K562 (cell line): ENCODE results near the gene SCG3. TPM values are rescaled to one million over a fixed set of nuclear protein-coding genes. Genes with fewer than 3 reads are reported as not detected.

Experiments used
- CBFA2T2 ChIP-seq: fragments of 450-650 bp; conservative IDR thresholded peaks from 2 replicates; pipeline ENCODE4 v1.6.1; 2017; ENCODE audit warnings: mild to moderate bottlenecking
- EGR1 ChIP-seq: fragments of 450-650 bp; conservative IDR thresholded peaks from 2 replicates; pipeline ENCODE4 v1.6.1; 2017; ENCODE audit warnings: mild to moderate bottlenecking
- ESRRB ChIP-seq: fragments of 250-450 bp; sonication (Bioruptor Pico); IDR thresholded peaks from 2 replicates; pipeline ENCODE4 v1.5.0; 2020; ENCODE audit warnings: mild to moderate bottlenecking, moderate library complexity, borderline replicate concordance
- FOXA3 ChIP-seq, 2 experiments: fragments of 450-650 bp in 1 of 2; sonication (generic) in 1 of 2; formaldehyde crosslinking; IDR thresholded peaks in 1 of 2; conservative IDR thresholded peaks in 1 of 2; 2 replicates each; pipeline versions ENCODE4 v1.4.0 to v1.8.0; 2020 to 2022; ENCODE audit warnings: mild to moderate bottlenecking in 2 of 2, missing genetic modification reagents in 1 of 2
- KLF16 ChIP-seq: IDR thresholded peaks from 2 replicates; pipeline ENCODE4 v1.6.1; 2016; ENCODE audit warnings: antibody characterized with exemption
- MAFF ChIP-seq: IDR thresholded peaks from 2 replicates; pipeline ENCODE4 v1.6.1; 2012; ENCODE audit warnings: low read length, improper control_type of control experiment
- MTA3 ChIP-seq: fragments of 450-650 bp; formaldehyde crosslinking; IDR thresholded peaks from 2 replicates; pipeline ENCODE4 v1.6.1; 2017; ENCODE audit warnings: mild to moderate bottlenecking, borderline replicate concordance
- PHTF2 ChIP-seq: fragments of 250-450 bp; sonication (Bioruptor Pico); IDR thresholded peaks from 2 replicates; pipeline ENCODE4 v1.5.0; 2021; ENCODE audit warnings: mild to moderate bottlenecking
- PML ChIP-seq: IDR thresholded peaks from 2 replicates; pipeline ENCODE4 v1.6.1; 2012; ENCODE audit warnings: low read length, inconsistent platforms
- RAD51 ChIP-seq: fragments of 450-650 bp; IDR thresholded peaks from 2 replicates; pipeline ENCODE4 v1.7.1; 2016; ENCODE audit warnings: low read depth, mild to moderate bottlenecking, borderline replicate concordance
- RB1 ChIP-seq: fragments of 450-650 bp; IDR thresholded peaks from 2 replicates; pipeline ENCODE4 v1.6.1; 2017; ENCODE audit warnings: low read depth, mild to moderate bottlenecking
- TAL1 ChIP-seq: fragments of 450-650 bp; IDR thresholded peaks from 2 replicates; pipeline ENCODE4 v1.6.1; 2016; ENCODE audit warnings: mild to moderate bottlenecking
- TRIM24 ChIP-seq, 2 experiments: fragments of 450-650 bp; IDR thresholded peaks; 2 replicates each; pipeline ENCODE4 v1.6.1; 2016
- YY1 ChIP-seq, 3 experiments: IDR thresholded peaks; 2 replicates each; pipeline ENCODE4 v1.6.1; 2011; ENCODE audit warnings: low read length in 2 of 3, mild to moderate bottlenecking in 2 of 3, moderate library complexity in 2 of 3, borderline replicate concordance in 1 of 3, control low read depth in 1 of 3, low read depth in 1 of 3; ENCODE audit not compliant: insufficient read depth in 3 of 3, insufficient replicate concordance in 2 of 3, control insufficient read depth in 1 of 3, insufficient read length in 1 of 3; ENCODE audit errors: extremely low read depth in 1 of 3
- ZBED1 ChIP-seq: IDR thresholded peaks from 2 replicates; pipeline ENCODE4 v1.6.1; 2014
- ZNF146 ChIP-seq: IDR thresholded peaks from one replicate; pipeline ENCODE4 v1.6.1; 2018; ENCODE audit warnings: missing compliant biosample characterization; ENCODE audit not compliant: unreplicated experiment
- ZNF239 ChIP-seq: fragments of 250-450 bp; sonication (Bioruptor Pico); IDR thresholded peaks from 2 replicates; pipeline ENCODE4 v1.4.0; 2020; ENCODE audit warnings: mild to moderate bottlenecking
- ZNF584 ChIP-seq: fragments of 200-800 bp; sonication (Bioruptor generic); IDR thresholded peaks from 2 replicates; pipeline ENCODE4 v1.6.1; 2016; ENCODE audit warnings: low read depth, mild to moderate bottlenecking, missing genetic modification characterization, missing compliant biosample characterization
- ZNF764 ChIP-seq: fragments of 250-450 bp; sonication (Bioruptor Pico); IDR thresholded peaks from 2 replicates; pipeline ENCODE4 v1.4.0; 2020; ENCODE audit warnings: low read depth, mild to moderate bottlenecking, moderate library complexity
- polyA plus RNA-seq, 8 experiments: library from polyadenylated mRNA; depleted of rRNA in 4 of 8; stranded (reverse) in 5 of 8; unstranded in 3 of 8; fragments of >200 nt; fragmentation: Nextera tagmentation in 2 of 8; fragmentation: Illumina TruSeq in 1 of 8; extraction: Ambion mirVana in 2 of 8; extraction: Trizol in 1 of 8; gene quantifications; 2 replicates each; pipeline versions ENCODE4 v1.2.1 to v1.2.3, GENCODE V29; 2011 to 2014; ENCODE audit warnings: inconsistent platforms in 1 of 8, missing spikeins in 1 of 8
- total RNA-seq, 7 experiments: library from RNA; depleted of rRNA in 6 of 7; stranded (reverse); fragments of >200 nt in 6 of 7; fragmentation: Illumina TruSeq in 2 of 7; extraction: Trizol in 2 of 7; gene quantifications; 2 replicates each; pipeline versions ENCODE4 v1.2.1 to v1.2.3, GENCODE V29; 2011 to 2021; ENCODE audit warnings: low replicate concordance in 1 of 7
- TF ChIP-seq, protein P1 (sequence below): fragments of 250-450 bp; sonication (Bioruptor Pico); IDR thresholded peaks from 2 replicates; pipeline ENCODE4 v1.4.0; 2020; ENCODE audit warnings: mild to moderate bottlenecking, moderate library complexity, borderline replicate concordance
- TF ChIP-seq, protein P2 (sequence below): sonication (generic); formaldehyde crosslinking; IDR thresholded peaks from 2 replicates; pipeline ENCODE4 v1.8.1; 2023; ENCODE audit warnings: mild to moderate bottlenecking, missing genetic modification reagents
- TF ChIP-seq, protein P3 (sequence below): IDR thresholded peaks from 2 replicates; pipeline ENCODE4 v1.6.1; 2012; ENCODE audit warnings: low read depth, low read length, improper control_type of control experiment, borderline replicate concordance

SCG3 gene
- total and polyA plus RNA-seq, 9 of the 15 experiments (the other 6 are each of a cell fraction or from before 2014, with no cell fraction given), result 13.0 to 43.8 (median 21.0) TPM

DNA sequence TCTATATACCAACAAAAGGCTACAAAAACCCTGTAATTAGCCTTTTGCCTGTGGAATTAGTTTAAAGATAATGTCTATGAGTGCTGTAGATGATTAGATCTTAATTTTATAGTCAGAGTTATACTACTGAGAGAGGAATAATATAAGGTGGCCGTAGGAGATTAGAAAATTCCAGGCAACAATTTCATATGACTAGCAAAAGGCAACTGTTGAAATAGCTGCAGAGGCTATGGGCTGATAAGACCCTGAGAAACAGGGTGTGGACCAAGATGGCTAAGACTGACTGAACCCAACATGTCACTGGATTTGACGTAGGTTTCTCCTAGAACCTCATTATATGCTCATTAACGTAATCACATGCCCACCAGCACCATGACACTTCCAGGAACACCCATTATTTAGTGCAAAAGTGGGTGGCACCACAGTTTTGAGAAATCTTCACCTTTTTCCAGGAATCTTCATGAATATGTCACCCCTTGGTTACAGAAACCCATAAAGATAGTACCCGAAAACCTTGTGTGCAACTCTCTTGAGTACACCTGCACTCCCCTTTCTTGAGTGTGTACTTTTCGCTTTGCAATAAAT is 29.1 kb upstream of the SCG3 start (continued):
- peak; percentile 90 for TF ChIP-seq MTA3
- TF ChIP-seq ZNF146, result no peak
- TF ChIP-seq, protein P1, sequence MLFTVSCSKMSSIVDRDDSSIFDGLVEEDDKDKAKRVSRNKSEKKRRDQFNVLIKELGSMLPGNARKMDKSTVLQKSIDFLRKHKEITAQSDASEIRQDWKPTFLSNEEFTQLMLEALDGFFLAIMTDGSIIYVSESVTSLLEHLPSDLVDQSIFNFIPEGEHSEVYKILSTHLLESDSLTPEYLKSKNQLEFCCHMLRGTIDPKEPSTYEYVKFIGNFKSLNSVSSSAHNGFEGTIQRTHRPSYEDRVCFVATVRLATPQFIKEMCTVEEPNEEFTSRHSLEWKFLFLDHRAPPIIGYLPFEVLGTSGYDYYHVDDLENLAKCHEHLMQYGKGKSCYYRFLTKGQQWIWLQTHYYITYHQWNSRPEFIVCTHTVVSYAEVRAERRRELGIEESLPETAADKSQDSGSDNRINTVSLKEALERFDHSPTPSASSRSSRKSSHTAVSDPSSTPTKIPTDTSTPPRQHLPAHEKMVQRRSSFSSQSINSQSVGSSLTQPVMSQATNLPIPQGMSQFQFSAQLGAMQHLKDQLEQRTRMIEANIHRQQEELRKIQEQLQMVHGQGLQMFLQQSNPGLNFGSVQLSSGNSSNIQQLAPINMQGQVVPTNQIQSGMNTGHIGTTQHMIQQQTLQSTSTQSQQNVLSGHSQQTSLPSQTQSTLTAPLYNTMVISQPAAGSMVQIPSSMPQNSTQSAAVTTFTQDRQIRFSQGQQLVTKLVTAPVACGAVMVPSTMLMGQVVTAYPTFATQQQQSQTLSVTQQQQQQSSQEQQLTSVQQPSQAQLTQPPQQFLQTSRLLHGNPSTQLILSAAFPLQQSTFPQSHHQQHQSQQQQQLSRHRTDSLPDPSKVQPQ, result no peak
- TF ChIP-seq ZNF764 (CRISPR knock-in tag), result no peak
- peak in 1 of 3 experiments; percentile 75 for TF ChIP-seq YY1 (IDR thresholded peaks at IDR 0.05; ENCODE audit: borderline replicate concordance in 1 of 3, control insufficient read depth in 1 of 3, extremely low read depth in 1 of 3, insufficient read depth in 3 of 3, insufficient read length in 1 of 3, insufficient replicate concordance in 2 of 3, low read depth in 1 of 3, low read length in 2 of 3)
- peak; percentile 96 for TF ChIP-seq PML
- TF ChIP-seq, protein P2, sequence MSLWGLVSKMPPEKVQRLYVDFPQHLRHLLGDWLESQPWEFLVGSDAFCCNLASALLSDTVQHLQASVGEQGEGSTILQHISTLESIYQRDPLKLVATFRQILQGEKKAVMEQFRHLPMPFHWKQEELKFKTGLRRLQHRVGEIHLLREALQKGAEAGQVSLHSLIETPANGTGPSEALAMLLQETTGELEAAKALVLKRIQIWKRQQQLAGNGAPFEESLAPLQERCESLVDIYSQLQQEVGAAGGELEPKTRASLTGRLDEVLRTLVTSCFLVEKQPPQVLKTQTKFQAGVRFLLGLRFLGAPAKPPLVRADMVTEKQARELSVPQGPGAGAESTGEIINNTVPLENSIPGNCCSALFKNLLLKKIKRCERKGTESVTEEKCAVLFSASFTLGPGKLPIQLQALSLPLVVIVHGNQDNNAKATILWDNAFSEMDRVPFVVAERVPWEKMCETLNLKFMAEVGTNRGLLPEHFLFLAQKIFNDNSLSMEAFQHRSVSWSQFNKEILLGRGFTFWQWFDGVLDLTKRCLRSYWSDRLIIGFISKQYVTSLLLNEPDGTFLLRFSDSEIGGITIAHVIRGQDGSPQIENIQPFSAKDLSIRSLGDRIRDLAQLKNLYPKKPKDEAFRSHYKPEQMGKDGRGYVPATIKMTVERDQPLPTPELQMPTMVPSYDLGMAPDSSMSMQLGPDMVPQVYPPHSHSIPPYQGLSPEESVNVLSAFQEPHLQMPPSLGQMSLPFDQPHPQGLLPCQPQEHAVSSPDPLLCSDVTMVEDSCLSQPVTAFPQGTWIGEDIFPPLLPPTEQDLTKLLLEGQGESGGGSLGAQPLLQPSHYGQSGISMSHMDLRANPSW, result no peak
- TF ChIP-seq ZBED1, result 0 out of 2 replicates have a peak, but pooled peaks have one; percentile 55
- no peak for TF ChIP-seq ZNF584 (CRISPR knock-in tag)
- TF ChIP-seq TAL1, result peak; percentile 94
- peak; percentile 77 to 88 for TF ChIP-seq TRIM24 (IDR thresholded peaks at IDR 0.05)
- TF ChIP-seq FOXA3 (CRISPR knock-in tag; conservative IDR thresholded peaks at IDR 0.05 in 1 of 2, IDR thresholded peaks at IDR 0.05 in 1 of 2), result peak in 1 of 2 experiments; percentile 57; a peak in 2 of 4 replicates
- no peak; the same call in 1 of the 2 replicates for TF ChIP-seq ZNF239 (CRISPR knock-in tag)
- TF ChIP-seq MAFF, result no peak
- TF ChIP-seq, protein P3, sequence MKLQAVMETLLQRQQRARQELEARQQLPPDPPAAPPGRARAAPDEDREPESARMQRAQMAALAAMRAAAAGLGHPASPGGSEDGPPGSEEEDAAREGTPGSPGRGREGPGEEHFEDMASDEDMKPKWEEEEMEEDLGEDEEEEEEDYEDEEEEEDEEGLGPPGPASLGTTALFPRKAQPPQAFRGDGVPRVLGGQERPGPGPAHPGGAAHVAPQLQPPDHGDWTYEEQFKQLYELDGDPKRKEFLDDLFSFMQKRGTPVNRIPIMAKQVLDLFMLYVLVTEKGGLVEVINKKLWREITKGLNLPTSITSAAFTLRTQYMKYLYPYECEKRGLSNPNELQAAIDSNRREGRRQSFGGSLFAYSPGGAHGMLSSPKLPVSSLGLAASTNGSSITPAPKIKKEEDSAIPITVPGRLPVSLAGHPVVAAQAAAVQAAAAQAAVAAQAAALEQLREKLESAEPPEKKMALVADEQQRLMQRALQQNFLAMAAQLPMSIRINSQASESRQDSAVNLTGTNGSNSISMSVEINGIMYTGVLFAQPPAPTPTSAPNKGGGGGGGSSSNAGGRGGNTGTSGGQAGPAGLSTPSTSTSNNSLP, result peak; percentile 81; the same call in 1 of the 2 replicates
- no peak for TF ChIP-seq PHTF2 (CRISPR knock-in tag)
- TF ChIP-seq RB1, result peak; percentile 26; the same call in 1 of the 2 replicates
- TF ChIP-seq KLF16, result peak; percentile 84; the same call in 1 of the 2 replicates
- TF ChIP-seq CBFA2T2, result peak; percentile 94
- peak; percentile 70 for TF ChIP-seq EGR1
- TF ChIP-seq ESRRB, result no peak
- TF ChIP-seq RAD51, result peak; percentile 64; the same call in 1 of the 2 replicates
